GM12878 (cell line): Measurements from ENCODE around the gene SLC24A4. TPM values are rescaled to one million over a fixed set of nuclear protein-coding genes. Genes with fewer than 3 reads are reported as not detected.
A peak's percentile ranks its signal among the peaks of the same experiment; 100 is the strongest.

Experiments
- ATAC-seq: fragments of 200-7000 bp; cut with Tn5 transposase; 3 replicates; pipeline ENCODE4 v1.9.1; 2020; ENCODE audit warnings: mild to moderate bottlenecking, moderate library complexity
- BruUV-seq: library from RNA; stranded (reverse); fragments of 400-500 nt; replicated peaks from 2 replicates; lab custom pipeline; 2021; lab: Mats Ljungman, UMichigan
- CTCF ChIA-PET: fragments of 300-600 bp; sonication (Branson Sonifier 250); formaldehyde crosslinking; extraction: SDS; loops from one replicate; lab custom pipeline; 2021; ENCODE audit warnings: inconsistent platforms; lab: Yijun Ruan, JAX
- POLR2A ChIA-PET: fragments of 350-600 bp; formaldehyde crosslinking; extraction: SDS; loops from one replicate; lab custom pipeline; 2021; ENCODE audit warnings: inconsistent platforms; lab: Charles Lee
- RAD21 ChIA-PET: fragments of 300-600 bp; sonication (Branson Sonifier 250); formaldehyde crosslinking; loops from one replicate; lab custom pipeline; 2023; ENCODE audit warnings: antibody characterized with exemption; ENCODE audit not compliant: unreplicated experiment; lab: Charles Lee
- SMC1A ChIA-PET: fragments of 300-600 bp; sonication (Branson Sonifier 250); formaldehyde crosslinking; loops from one replicate; lab custom pipeline; 2023; ENCODE audit not compliant: unreplicated experiment, uncharacterized antibody; lab: Charles Lee
- DNase-seq: peaks from one replicate; pipeline ENCODE4 v3.0.0-alpha.2; 2011; ENCODE audit warnings: low read depth, low spot score
- FAIRE-seq: peaks from 3 replicates; lab custom pipeline; 2011; peaks lifted over from hg19 to GRCh38; lab: Jason Lieb, UNC
- H2AFZ ChIP-seq: 2 replicates; pipeline ENCODE4 v1.6.0; 2011; ENCODE audit warnings: low read depth, low read length, control low read depth; ENCODE audit not compliant: control insufficient read depth
- H3K27ac ChIP-seq: 2 replicates; pipeline ENCODE4 v1.5.1; 2011; ENCODE audit warnings: control low read depth; ENCODE audit not compliant: control insufficient read depth, insufficient read depth
- H3K27me3 ChIP-seq, 2 experiments: replicated peaks in 1 of 2; 2 replicates each; pipeline versions ENCODE4 v1.6.0 to v1.6.1; 2011; ENCODE audit warnings: low read length in 1 of 2; ENCODE audit not compliant: control insufficient read depth in 2 of 2, insufficient read depth in 2 of 2
- H3K36me3 ChIP-seq, 2 experiments: 2 replicates each; pipeline ENCODE4 v1.5.1; 2011; ENCODE audit warnings: low read length in 1 of 2; ENCODE audit not compliant: control insufficient read depth in 2 of 2, insufficient read depth in 2 of 2
- H3K4me1 ChIP-seq: 2 replicates; pipeline ENCODE4 v1.6.1; 2011; ENCODE audit warnings: mild to moderate bottlenecking, low read length, moderate library complexity, mixed read lengths; ENCODE audit not compliant: control insufficient read depth, insufficient read depth
- H3K4me2 ChIP-seq: 2 replicates; pipeline ENCODE4 v1.6.0; 2011; ENCODE audit warnings: control low read depth; ENCODE audit not compliant: control insufficient read depth, insufficient read depth
- H3K4me3 ChIP-seq: fragments of 200-600 bp; sonication (generic); 2 replicates; pipeline ENCODE4 v1.5.1; 2016
- H3K79me2 ChIP-seq: 2 replicates; pipeline ENCODE4 v1.6.0; 2011; ENCODE audit warnings: low read length; ENCODE audit not compliant: control insufficient read depth, insufficient read depth
- H3K9ac ChIP-seq: 2 replicates; pipeline ENCODE4 v1.8.0; 2011; ENCODE audit warnings: low read length, control low read depth, mixed read lengths; ENCODE audit not compliant: control insufficient read depth, insufficient read depth
- H3K9me3 ChIP-seq: replicated peaks from 3 replicates; pipeline ENCODE4 v1.5.1; 2011; ENCODE audit warnings: mild to moderate bottlenecking, low read length; ENCODE audit not compliant: control insufficient read depth, insufficient read depth
- H4K20me1 ChIP-seq: 2 replicates; pipeline ENCODE4 v1.6.0; 2011; ENCODE audit not compliant: control insufficient read depth, insufficient read depth
- BACH1 ChIP-seq: fragments of 450-650 bp; IDR thresholded peaks from 2 replicates; pipeline ENCODE4 v1.6.1; 2017; ENCODE audit warnings: mild to moderate bottlenecking, borderline replicate concordance
- E2F8 ChIP-seq: fragments of 450-650 bp; IDR thresholded peaks from 2 replicates; pipeline ENCODE4 v1.6.1; 2018; ENCODE audit warnings: mild to moderate bottlenecking, low read depth, moderate library complexity; ENCODE audit not compliant: partially characterized antibody
- HSF1 ChIP-seq: fragments of 150-350 bp; IDR thresholded peaks from 2 replicates; pipeline ENCODE4 v1.6.1; 2014; ENCODE audit warnings: mild to moderate bottlenecking, low read depth, low read length
- NFYB ChIP-seq: IDR thresholded peaks from 2 replicates; pipeline ENCODE4 v1.6.1; 2011; ENCODE audit warnings: low read depth, mild to moderate bottlenecking, low read length, improper control_type of control experiment, moderate library complexity; ENCODE audit not compliant: insufficient read depth
- PAX8 ChIP-seq: fragments of 450-650 bp; IDR thresholded peaks from 2 replicates; pipeline ENCODE4 v1.6.1; 2017; ENCODE audit warnings: mild to moderate bottlenecking, moderate library complexity
- PML ChIP-seq: IDR thresholded peaks from 2 replicates; pipeline ENCODE4 v1.6.1; 2012; ENCODE audit warnings: low read length, inconsistent platforms
- POU2F2 ChIP-seq: IDR thresholded peaks from 3 replicates; pipeline ENCODE4 v1.6.1; 2011; ENCODE audit warnings: low read depth, mild to moderate bottlenecking, low read length, borderline replicate concordance
- SMC3 ChIP-seq: IDR thresholded peaks from 2 replicates; pipeline ENCODE4 v1.6.1; 2011; ENCODE audit warnings: low read length, improper control_type of control experiment, borderline replicate concordance
- ZNF592 ChIP-seq: fragments of 450-650 bp; IDR thresholded peaks from 2 replicates; pipeline ENCODE4 v1.6.1; 2017; ENCODE audit warnings: mild to moderate bottlenecking, moderate library complexity
- WGBS: methylation state at CpG from one replicate; pipeline ENCODE4 v1.1.6; 2016; ENCODE audit warnings: low lambda C conversion rate; ENCODE audit not compliant: insufficient replicate concordance, insufficient coverage; ENCODE audit errors: missing lambda C conversion rate; 5-methylcytosine and 5-hydroxymethylcytosine counted together
- in situ Hi-C: fragments of 300-500 bp; cut with MboI; formaldehyde crosslinking; loops from 9 replicates; pipeline ENCODE4 v1.14.3; 2018; ENCODE audit warnings: mixed read lengths
- intact Hi-C: fragments of 100-400 bp; cut with micrococcal nuclease; formaldehyde crosslinking; loops from one replicate; pipeline ENCODE4 v1.14.2; 2022; ENCODE audit not compliant: unreplicated experiment
- polyA plus RNA-seq, 11 experiments: library from polyadenylated mRNA; depleted of rRNA in 4 of 11; unstranded in 6 of 11; stranded (reverse) in 5 of 11; fragments of >200 nt; fragmentation: Nextera tagmentation in 4 of 11; fragmentation: Illumina TruSeq in 1 of 11; extraction: Ambion mirVana in 4 of 11; extraction: Trizol in 1 of 11; gene quantifications; 1 replicate in 1 of 11; 2 replicates in 10 of 11; pipeline versions ENCODE4 v1.2.1 to v1.2.3, GENCODE V29; 2011 to 2016; ENCODE audit warnings: inconsistent platforms in 2 of 11, missing spikeins in 2 of 11, low read depth in 1 of 11
- total RNA-seq, 4 experiments: library from RNA; depleted of rRNA in 3 of 4; stranded (reverse); fragments of >200 nt in 3 of 4; fragmentation: Illumina TruSeq in 1 of 4; extraction: Trizol in 1 of 4; gene quantifications; 2 replicates each; pipeline versions ENCODE4 v1.2.1 to v1.2.3, GENCODE V29; 2013 to 2021

SLC24A4 gene
- total and polyA plus RNA-seq, 10 of the 15 experiments (the other 5 are each of a cell fraction or from before 2014, with no cell fraction given) = under 0.01 to 0.46 (median 0.04) TPM; not detected in 5

GRCh38 chr14:92452471-92452870 lies 129.5 kb downstream of the SLC24A4 start:
- ChIA-PET RAD21 (no interaction called here), SMC1A (interaction anchor here (0.6 kb wide), 1 partner anchor 9 kb away, joined by 3 read pairs; no protein-coding TSS in a partner anchor), POLR2A (no interaction called here), CTCF (no interaction called here)
- ATAC-seq (no peak), DNase-seq (no peak), FAIRE-seq (peak; percentile 47)
- H3K36me3 ChIP-seq = no peaks in the 10 kb centered on the region
- H2AFZ ChIP-seq = no peak overlapping the region
- no peaks in the 10 kb centered on the region for H3K79me2 ChIP-seq
- no peaks in the 10 kb centered on the region for H3K9me3 ChIP-seq
- no peaks in the 10 kb centered on the region for H3K27me3 ChIP-seq
- no peak for TF ChIP-seq PAX8
- no peak for TF ChIP-seq E2F8
- no TSS peak for BruUV-seq
- no peak overlapping the region for H3K9ac ChIP-seq
- H3K27ac ChIP-seq = no peak overlapping the region
- WGBS = 76% methylated on average over 14 of the region's 14 CpGs
- no peaks in the 10 kb centered on the region for H4K20me1 ChIP-seq
- H3K4me1 ChIP-seq = no peaks in the 10 kb centered on the region
- no peak overlapping the region for H3K4me2 ChIP-seq
- no peak overlapping the region for H3K4me3 ChIP-seq
- intact Hi-C loops = no loop called here
- in situ Hi-C loops = no loop called here

GRCh38 chr14:92453691-92454090 lies 130.7 kb downstream of the SLC24A4 start:
- ChIA-PET RAD21 (no interaction called here), POLR2A (no interaction called here), SMC1A (no interaction called here), CTCF (no interaction called here)
- Histone ChIP-seq H3K4me2 (no peak overlapping the region), H3K4me3 (no peak overlapping the region), H3K27ac (no peak overlapping the region), H3K79me2 (no peaks in the 10 kb centered on the region), H4K20me1 (no peaks in the 10 kb centered on the region), H3K36me3 (no peaks in the 10 kb centered on the region), H3K27me3 (no peaks in the 10 kb centered on the region), H3K9me3 (no peaks in the 10 kb centered on the region), H3K4me1 (no peaks in the 10 kb centered on the region), H2AFZ (no peak overlapping the region), H3K9ac (no peak overlapping the region)
- no TSS peak for BruUV-seq
- in situ Hi-C loops = no loop called here
- no peak for ATAC-seq
- no peak for DNase-seq
- 48% methylated on average over 8 of the region's 8 CpGs for WGBS
- intact Hi-C loops = no loop called here
- FAIRE-seq = no peak
- TF ChIP-seq ZNF592 (no peak), SMC3 (no peak), PML (no peak), POU2F2 (no peak), HSF1 (no peak), BACH1 (no peak), NFYB (no peak)
